Motor neuron (in vitro differentiated cells): ENCODE results near the gene GLB1L3. TPM values are rescaled to one million over a fixed set of nuclear protein-coding genes. Genes with fewer than 3 reads are reported as not detected.
A peak's percentile ranks its signal among the peaks of the same experiment; 100 is the strongest.
"Not testable (repeated sequence)": the region's sequence is repeated elsewhere in the genome, so short reads cannot be mapped to it uniquely, and the experiment has no call there.

ENCODE experiments used
- ATAC-seq, 8 experiments: fragments of 200-7000 bp; cut with Tn5 transposase; replicated peaks in 6 of 8; 2 replicates each; pipeline ENCODE4 v1.8.0; 2021; ENCODE audit warnings: mild to moderate bottlenecking in 8 of 8, moderate library complexity in 8 of 8
- H3K27ac ChIP-seq, 2 donors: fragments of 250-450 bp; sonication (Bioruptor Pico); 2 replicates each; pipeline ENCODE4 v1.9.0; 2021; ENCODE audit warnings: antibody characterized with exemption in 2 of 2, mild to moderate bottlenecking in 2 of 2, moderate library complexity in 1 of 2
- H3K4me1 ChIP-seq, 2 donors: fragments of 250-450 bp; sonication (Bioruptor Pico); replicated peaks in 1 of 2; 2 replicates each; pipeline ENCODE4 v1.6.1; 2021; ENCODE audit warnings: antibody characterized with exemption in 2 of 2, mild to moderate bottlenecking in 2 of 2, moderate library complexity in 1 of 2
- H3K4me3 ChIP-seq, 5 donors: fragments of 250-450 bp; sonication (Bioruptor Pico); 2 replicates each; pipeline ENCODE4 v1.9.0; 2021; ENCODE audit warnings: antibody characterized with exemption in 5 of 5, mild to moderate bottlenecking in 5 of 5, moderate library complexity in 4 of 5
- WGBS, 10 experiments: fragments of 450-650 bp; shearing (Covaris generic); methylation state at CpG; one replicate each; pipeline ENCODE4 v1.0.0; 2022; 5-methylcytosine and 5-hydroxymethylcytosine counted together
- in situ Hi-C, 9 experiments: fragments of 400-800 bp; cut with MboI; loops; one replicate each; pipeline ENCODE4 v1.15.0; 2021; ENCODE audit warnings: low sequenced_read_pairs in 9 of 9, low pct_unique_long_range_greater_than_20kb in 2 of 9; ENCODE audit not compliant: unreplicated experiment in 9 of 9
- total RNA-seq, 8 experiments: library from RNA; unstranded; fragments of 300-600 nt; gene quantifications; 2 replicates each; pipeline versions ENCODE4 v1.2.3 to v1.2.4, GENCODE V29; 2022

The GLB1L3 gene
- total RNA-seq, 8 experiments from 2014 or later, result 0.13 to 1.7 (median 1.00) TPM; not detected in 1

- Histone ChIP-seq H3K27ac (no peak overlapping the region), H3K4me3 (no peak overlapping the region), H3K4me1 (peaks cover 6 to 16% of the 10 kb centered on the region in 2 donors)
- WGBS, 10 experiments, result 33 to 80% (median 60%) methylated on average over 1 to 3 of the region's 5 CpGs; no CpG with 5 or more reads in 5 of the 10 experiments
- ATAC-seq, result peak in 1 of 8 experiments; percentile 15
- in situ Hi-C loops, result no loop called here
Observed at GRCh38 chr11:134270250-134270714, 5.9 kb upstream of the GLB1L3 start.

- Histone ChIP-seq H3K27ac (no peak overlapping the region), H3K4me1 (peaks cover 9 to 16% of the 10 kb centered on the region in 2 donors), H3K4me3 (no peak overlapping the region)
- in situ Hi-C loops, result no loop called here
- no peak for ATAC-seq
- 80 to 100% (median 93%) methylated on average over 1 to 3 of the region's 4 CpGs; no CpG with 5 or more reads in 3 of the 10 experiments for WGBS, 10 experiments
Observed at GRCh38 chr11:134271978-134272377, 4.2 kb upstream of the GLB1L3 start.

- WGBS, 10 experiments, result 0 to 70% (median 36%) methylated on average over 1 to 11 of the region's 18 CpGs
- peak in 4 of 8 experiments; percentile 10 to 33 (median 28) for ATAC-seq
- peak overlapping the region in 1 of 5 donors; percentile 14 for H3K4me3 ChIP-seq
- H3K4me1 ChIP-seq, result peaks cover 9 to 12% of the 10 kb centered on the region in 2 donors
- in situ Hi-C loops, result no loop called here
- no peak overlapping the region for H3K27ac ChIP-seq
Observed at GRCh38 chr11:134272381-134273316, 3.5 kb upstream of the GLB1L3 start.

GRCh38 chr11:134273317-134273712 is 2.9 kb upstream of the GLB1L3 start:
- 5 to 50% (median 9%) methylated on average over 1 to 3 of the region's 3 CpGs; no CpG with 5 or more reads in 1 of the 10 experiments for WGBS, 10 experiments
- Histone ChIP-seq H3K4me3 (peak overlapping the region in 1 of 5 donors; percentile 14), H3K27ac (no peak overlapping the region), H3K4me1 (peaks cover 9% of the 10 kb centered on the region in 2 donors)
- in situ Hi-C loops, result no loop called here
- no peak for ATAC-seq

GRCh38 chr11:134275188-134275533 is 1.0 kb upstream of the GLB1L3 start:
- in situ Hi-C loops, result no loop called here
- 6 to 46% (median 14%) methylated on average over 3 to 5 of the region's 5 CpGs for WGBS, 10 experiments
- Histone ChIP-seq H3K27ac (no peak overlapping the region), H3K4me3 (peak overlapping the region; percentile 21 to 42 (median 32)), H3K4me1 (peaks cover 9% of the 10 kb centered on the region in 2 donors)
- no peak for ATAC-seq

- 0% methylated on average over 2 to 9 of the region's 88 CpGs; no CpG with 5 or more reads in 6 of the 10 experiments for WGBS, 10 experiments
- no peak overlapping the region for H3K27ac ChIP-seq
- peak overlapping the region; percentile 21 to 42 (median 32) for H3K4me3 ChIP-seq
- in situ Hi-C loops, result no loop called here
- peaks cover 9% of the 10 kb centered on the region in 2 donors for H3K4me1 ChIP-seq
- peak; percentile 17 to 64 (median 52) for ATAC-seq
Observed at GRCh38 chr11:134276396-134277182, 410 bp downstream of the GLB1L3 start.

GRCh38 chr11:134277183-134278001 is 1.2 kb downstream of the GLB1L3 start:
- peak in 1 of 8 experiments; percentile 27 for ATAC-seq
- H3K4me3 ChIP-seq, result peak overlapping the region; percentile 21 to 42 (median 32)
- WGBS, 10 experiments, result 0 to 59% (median 35%) methylated on average over 1 to 20 of the region's 36 CpGs; no CpG with 5 or more reads in 1 of the 10 experiments
- in situ Hi-C loops, result no loop called here
- no peak overlapping the region for H3K27ac ChIP-seq
- H3K4me1 ChIP-seq, result peaks cover 8 to 9% of the 10 kb centered on the region in 2 donors

- Histone ChIP-seq H3K27ac (no peak overlapping the region), H3K4me3 (no peak overlapping the region), H3K4me1 (peaks cover 2 to 3% of the 10 kb centered on the region in 2 donors)
- no peak for ATAC-seq
- WGBS, 10 experiments, result 70 to 100% (median 88%) methylated on average over 1 to 3 of the region's 4 CpGs; no CpG with 5 or more reads in 4 of the 10 experiments
- in situ Hi-C loops, result no loop called here
Observed at GRCh38 chr11:134278356-134278755, 2.2 kb downstream of the GLB1L3 start.

- H3K4me3 ChIP-seq, in situ Hi-C loops, ATAC-seq, H3K4me1 ChIP-seq, H3K27ac ChIP-seq: not testable (repeated sequence)
- WGBS, 10 experiments, result no CpG with 5 or more reads among the region's 17 CpGs
Observed at GRCh38 chr11:134281635-134282034, 5.5 kb downstream of the GLB1L3 start.

GRCh38 chr11:134282121-134283045 is 6.2 kb downstream of the GLB1L3 start:
- WGBS, 10 experiments, result 45 to 85% (median 73%) methylated on average over 1 to 8 of the region's 22 CpGs; no CpG with 5 or more reads in 2 of the 10 experiments
- no peak overlapping the region for H3K4me3 ChIP-seq
- ATAC-seq, result peak in 1 of 8 experiments; percentile 18
- no peak overlapping the region for H3K27ac ChIP-seq
- in situ Hi-C loops, result no loop called here
- no peaks in the 10 kb centered on the region for H3K4me1 ChIP-seq

- no peak overlapping the region for H3K4me3 ChIP-seq
- no peak for ATAC-seq
- no peak overlapping the region for H3K27ac ChIP-seq
- in situ Hi-C loops, result no loop called here
- WGBS, 10 experiments, result 27 to 100% (median 85%) methylated on average over 1 to 11 of the region's 16 CpGs; no CpG with 5 or more reads in 4 of the 10 experiments
- H3K4me1 ChIP-seq, result no peaks in the 10 kb centered on the region
Observed at GRCh38 chr11:134283461-134284230, 7.5 kb downstream of the GLB1L3 start.
